PFSK-1 (cell line): ENCODE measurements around the gene NADSYN1.

Experiments
- FOXP2 ChIP-seq: optimal IDR thresholded peaks from 2 replicates; pipeline ENCODE3; 2011; ENCODE audit warnings: borderline replicate concordance, control low read depth, inconsistent platforms; ENCODE audit not compliant: insufficient read depth; ENCODE audit errors: extremely low read length, extremely low read depth
- POLR2AphosphoS5 ChIP-seq: IDR thresholded peaks from 2 replicates; pipeline ENCODE4 v1.6.1; 2012; ENCODE audit warnings: low read depth, mild to moderate bottlenecking, control low read depth, low read length, moderate library complexity
- REST ChIP-seq, 2 experiments: IDR thresholded peaks; 2 replicates each; pipeline versions ENCODE4 v1.6.1 to v1.8.0; 2011 to 2012; ENCODE audit warnings: low read depth in 2 of 2, low read length in 2 of 2, control low read depth in 1 of 2, inconsistent platforms in 1 of 2, mild to moderate bottlenecking in 1 of 2, moderate library complexity in 1 of 2; ENCODE audit not compliant: insufficient read depth in 1 of 2
- SIN3A ChIP-seq: IDR thresholded peaks from 2 replicates; pipeline ENCODE4 v1.6.1; 2012; ENCODE audit warnings: mild to moderate bottlenecking, low read length, moderate library complexity, borderline replicate concordance; ENCODE audit not compliant: insufficient read depth
- TAF1 ChIP-seq: IDR thresholded peaks from 2 replicates; pipeline ENCODE4 v1.6.1; 2012; ENCODE audit warnings: low read length, control low read depth, borderline replicate concordance; ENCODE audit not compliant: insufficient read depth

Gene NADSYN1

DNA sequence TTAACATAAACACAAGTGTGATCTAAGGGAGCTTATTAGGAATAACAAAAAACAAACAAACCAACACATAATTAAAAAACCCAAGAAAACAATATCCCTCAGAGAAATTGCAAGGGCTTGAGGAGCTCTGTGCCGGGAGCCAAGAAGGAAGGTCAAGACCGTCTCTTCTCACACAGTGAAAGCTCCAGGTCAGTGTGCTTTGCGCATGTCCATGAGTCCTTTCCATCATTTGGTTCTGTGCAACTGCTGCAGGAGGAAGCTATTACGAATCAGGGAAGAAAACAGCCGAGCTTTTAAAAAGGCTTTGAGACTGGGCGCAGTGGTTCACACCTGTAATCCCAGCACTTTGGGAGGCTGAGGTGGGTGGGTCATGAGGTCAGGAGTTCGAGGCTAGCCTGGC, 89.4 kb downstream of the NADSYN1 start:
- no peak for TF ChIP-seq SIN3A
- TF ChIP-seq TAF1 = no peak
- no peak for TF ChIP-seq REST (IDR thresholded peaks at IDR 0.05; ENCODE audit: insufficient read depth in 1 of 2, low read depth in 2 of 2, low read length in 2 of 2)
- TF ChIP-seq FOXP2 = no peak
- TF ChIP-seq POLR2AphosphoS5 = no peak

- TF ChIP-seq POLR2AphosphoS5 (no peak), FOXP2 (no peak), REST (IDR thresholded peaks at IDR 0.05; ENCODE audit: insufficient read depth in 1 of 2, low read depth in 2 of 2, low read length in 2 of 2) (no peak), TAF1 (no peak), SIN3A (no peak)
Observed at GRCh38 chr11:71542879-71543777, 90.1 kb downstream of the NADSYN1 start.

DNA sequence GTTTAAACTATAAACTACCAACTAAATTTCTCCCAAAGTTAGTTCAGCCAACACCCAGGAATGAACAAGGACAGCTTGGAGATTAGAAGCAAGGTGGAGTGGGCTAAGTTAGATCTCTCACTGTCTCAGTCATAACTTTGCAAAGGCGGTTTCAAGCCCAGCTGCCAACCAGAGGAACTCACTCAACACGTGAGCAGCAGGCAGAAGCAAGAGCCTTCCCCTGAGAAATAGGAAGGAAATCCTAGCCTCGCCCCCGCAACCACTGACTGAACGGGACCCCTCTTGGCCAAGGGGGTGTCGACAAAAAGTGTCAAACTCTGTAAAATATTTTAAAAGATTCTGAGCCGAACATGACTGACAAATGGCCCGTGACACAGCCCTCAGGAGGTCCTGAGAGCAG, 90.9 kb downstream of the NADSYN1 start:
- TF ChIP-seq SIN3A (no peak), FOXP2 (no peak), POLR2AphosphoS5 (no peak), TAF1 (no peak)

DNA sequence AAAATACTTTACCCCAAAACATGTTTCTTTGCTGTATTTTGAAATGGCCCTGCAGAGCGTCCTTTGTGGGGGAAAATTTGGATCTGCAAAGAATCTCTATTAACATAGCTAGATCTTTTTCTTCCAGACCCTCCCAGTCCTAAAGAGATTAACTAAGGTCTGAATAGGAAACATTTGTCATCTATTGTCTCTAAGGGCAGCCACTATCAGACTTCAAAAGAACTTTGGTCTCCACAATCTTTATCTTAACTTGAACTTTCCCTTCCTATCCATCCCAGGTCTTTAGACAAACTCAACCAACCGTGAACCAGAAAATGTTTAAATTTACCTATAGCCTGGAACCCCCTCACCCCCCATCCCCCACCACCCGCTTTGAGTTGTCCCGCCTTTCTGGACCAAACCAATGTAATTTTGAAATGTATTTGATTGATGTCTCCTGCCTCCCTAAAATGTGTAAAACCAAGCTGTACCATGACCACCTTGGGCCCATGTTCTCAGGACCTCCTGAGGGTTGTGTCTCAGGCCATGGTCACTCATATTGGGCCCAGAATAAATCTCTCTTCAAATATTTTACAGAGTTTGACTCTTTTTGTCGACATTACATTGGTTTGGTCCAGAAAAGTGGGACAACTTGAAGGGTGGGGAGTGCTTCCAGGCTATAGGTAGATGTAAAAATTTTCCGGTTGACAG, 91.7 kb downstream of the NADSYN1 start:
- TF ChIP-seq TAF1 = no peak
- TF ChIP-seq SIN3A = no peak
- no peak for TF ChIP-seq REST (IDR thresholded peaks at IDR 0.05; ENCODE audit: insufficient read depth in 1 of 2, low read depth in 2 of 2, low read length in 2 of 2)
- TF ChIP-seq POLR2AphosphoS5 = no peak
- TF ChIP-seq FOXP2 = no peak

DNA sequence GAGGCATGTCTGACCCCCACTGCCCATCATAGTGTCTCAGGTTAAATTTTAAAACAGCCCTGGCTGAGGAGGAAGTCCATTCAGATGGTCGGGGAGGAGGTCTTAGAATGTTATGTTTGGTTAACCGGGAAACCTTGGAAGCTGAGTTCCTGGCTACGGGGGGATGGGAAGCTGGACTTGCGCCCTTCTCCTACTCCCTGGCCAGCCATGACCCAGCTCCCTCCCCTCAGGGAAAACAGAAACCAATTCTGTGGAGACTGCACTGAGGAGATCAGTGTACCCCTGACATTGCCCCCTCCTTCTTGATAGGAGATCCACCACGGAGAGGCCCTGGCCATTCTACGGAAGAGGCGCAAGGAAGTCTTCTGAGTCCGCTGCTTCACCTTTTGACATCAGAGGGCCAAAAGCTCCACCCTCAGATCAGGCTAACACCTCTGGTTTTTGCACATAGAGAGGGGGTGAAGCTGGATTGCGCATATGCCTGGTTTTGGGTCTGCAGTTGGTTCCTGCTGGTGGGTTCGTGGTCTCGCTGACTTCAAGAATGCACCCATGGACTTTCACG, 92.5 kb downstream of the NADSYN1 start:
- TF ChIP-seq TAF1 (no peak), FOXP2 (no peak), SIN3A (no peak), POLR2AphosphoS5 (no peak), REST (IDR thresholded peaks at IDR 0.05; ENCODE audit: insufficient read depth in 1 of 2, low read depth in 2 of 2, low read length in 2 of 2) (no peak)
